WTC11 (cell line): ENCODE data around the gene TFG. TPM values are rescaled to one million over a fixed set of nuclear protein-coding genes. Genes with fewer than 3 reads are reported as not detected.

Source experiments
- ATAC-seq: fragments of 200-7000 bp; cut with Tn5 transposase; 2 replicates; pipeline ENCODE4 v1.10.0; 2021; ENCODE audit warnings: mild to moderate bottlenecking, moderate library complexity
- CTCF ChIA-PET: fragments of 300-600 bp; sonication (Branson Sonifier 250); formaldehyde crosslinking; loops from one replicate; lab custom pipeline; 2021; ENCODE audit warnings: antibody characterized with exemption; lab: Charles Lee
- POLR2A ChIA-PET: fragments of 350-600 bp; sonication (Branson Sonifier 250); formaldehyde crosslinking; loops from one replicate; lab custom pipeline; 2021; ENCODE audit warnings: antibody characterized with exemption; lab: Charles Lee
- DNase-seq: peaks from one replicate; pipeline ENCODE4 v3.0.0; 2021; ENCODE audit warnings: low spot score
- H3K27ac Mint-ChIP-seq: 2 replicates; pipeline ENCODE4 v1.8.0; 2021; ENCODE audit warnings: mixed read lengths
- H3K27me3 Mint-ChIP-seq: 2 replicates; pipeline ENCODE4 v1.8.0; 2021; ENCODE audit warnings: low read depth, mild to moderate bottlenecking, moderate library complexity, mixed read lengths
- H3K36me3 Mint-ChIP-seq: 2 replicates; pipeline ENCODE4 v1.8.0; 2021; ENCODE audit warnings: mixed read lengths
- H3K4me1 Mint-ChIP-seq: 2 replicates; pipeline ENCODE4 v1.8.0; 2022; ENCODE audit warnings: mixed read lengths
- H3K4me3 Mint-ChIP-seq: 2 replicates; pipeline ENCODE4 v1.8.0; 2021; ENCODE audit warnings: mild to moderate bottlenecking, moderate library complexity, mixed read lengths
- H3K9me3 Mint-ChIP-seq: 2 replicates; pipeline ENCODE4 v1.8.0; 2021; ENCODE audit warnings: mixed read lengths
- CREM ChIP-seq: sonication (generic); formaldehyde crosslinking; IDR thresholded peaks from 2 replicates; pipeline ENCODE4 v1.8.1; 2022; ENCODE audit warnings: mild to moderate bottlenecking, missing genetic modification reagents, moderate library complexity
- FOXJ3 ChIP-seq: sonication (generic); formaldehyde crosslinking; IDR thresholded peaks from 2 replicates; pipeline ENCODE4 v1.9.0; 2021; ENCODE audit warnings: missing genetic modification reagents, mild to moderate bottlenecking, borderline replicate concordance
- FOXP1 ChIP-seq: sonication (generic); formaldehyde crosslinking; IDR thresholded peaks from 2 replicates; pipeline ENCODE4 v1.8.0; 2022; ENCODE audit warnings: missing genetic modification reagents, mild to moderate bottlenecking, moderate library complexity, borderline replicate concordance
- NFE2L1 ChIP-seq: sonication (generic); formaldehyde crosslinking; IDR thresholded peaks from 2 replicates; pipeline ENCODE4 v1.8.1; 2023; ENCODE audit warnings: missing genetic modification reagents
- PRRX2 ChIP-seq: fragments of 250-450 bp; sonication (Bioruptor Pico); IDR thresholded peaks from 2 replicates; pipeline ENCODE4 v1.8.0; 2021; ENCODE audit warnings: mild to moderate bottlenecking
- RELA ChIP-seq: sonication (generic); formaldehyde crosslinking; IDR thresholded peaks from 2 replicates; pipeline ENCODE4 v1.8.1; 2022; ENCODE audit warnings: missing genetic modification reagents, mild to moderate bottlenecking, borderline replicate concordance
- RORB ChIP-seq: fragments of 250-450 bp; sonication (Bioruptor Pico); IDR thresholded peaks from 2 replicates; pipeline ENCODE4 v1.9.0; 2021; ENCODE audit warnings: mild to moderate bottlenecking
- SOX15 ChIP-seq: fragments of 250-450 bp; sonication (Bioruptor Pico); IDR thresholded peaks from 2 replicates; pipeline ENCODE4 v1.9.0; 2021; ENCODE audit warnings: mild to moderate bottlenecking
- TEAD1 ChIP-seq: sonication (generic); formaldehyde crosslinking; IDR thresholded peaks from 2 replicates; pipeline ENCODE4 v1.8.0; 2022; ENCODE audit warnings: mild to moderate bottlenecking, missing genetic modification reagents
- ZNF138 ChIP-seq: sonication (generic); formaldehyde crosslinking; conservative IDR thresholded peaks from 2 replicates; pipeline ENCODE4 v1.8.1; 2022; ENCODE audit warnings: mild to moderate bottlenecking, moderate library complexity, missing genetic modification reagents
- ZNF396 ChIP-seq: fragments of 250-450 bp; sonication (Bioruptor Pico); IDR thresholded peaks from 2 replicates; pipeline ENCODE4 v1.8.0; 2021; ENCODE audit warnings: mild to moderate bottlenecking, moderate library complexity, borderline replicate concordance
- ZNF423 ChIP-seq: fragments of 250-450 bp; sonication (Bioruptor Pico); IDR thresholded peaks from 2 replicates; pipeline ENCODE4 v2.1.2; 2022; ENCODE audit warnings: mild to moderate bottlenecking, moderate library complexity
- total RNA-seq: library from RNA; stranded (reverse); gene quantifications from 3 replicates; pipeline ENCODE4 v1.2.3, GENCODE V29; 2021
- TF ChIP-seq, protein P1 (sequence below): fragments of 250-450 bp; sonication (Bioruptor Pico); conservative IDR thresholded peaks from 2 replicates; pipeline ENCODE4 v1.9.0; 2021; ENCODE audit warnings: mild to moderate bottlenecking
- TF ChIP-seq, protein P2 (sequence below): fragments of 250-450 bp; sonication (Bioruptor Pico); IDR thresholded peaks from 2 replicates; pipeline ENCODE4 v1.9.0; 2021; ENCODE audit warnings: mild to moderate bottlenecking
- TF ChIP-seq, protein P3 (sequence below): sonication (generic); formaldehyde crosslinking; IDR thresholded peaks from 2 replicates; pipeline ENCODE4 v1.8.1; 2022; ENCODE audit warnings: mild to moderate bottlenecking, missing genetic modification reagents, moderate library complexity, borderline replicate concordance
- TF ChIP-seq, protein P4 (sequence below): sonication (generic); formaldehyde crosslinking; IDR thresholded peaks from 2 replicates; pipeline ENCODE4 v1.8.0; 2022; ENCODE audit warnings: mild to moderate bottlenecking, missing genetic modification reagents
- TF ChIP-seq, protein P5 (sequence below): sonication (generic); formaldehyde crosslinking; IDR thresholded peaks from 2 replicates; pipeline ENCODE4 v1.8.1; 2022; ENCODE audit warnings: low read depth, missing genetic modification reagents, borderline replicate concordance
- TF ChIP-seq, protein P6 (sequence below): fragments of 250-450 bp; sonication (Bioruptor Pico); IDR thresholded peaks from 2 replicates; pipeline ENCODE4 v1.9.0; 2021; ENCODE audit warnings: mild to moderate bottlenecking
- TF ChIP-seq, protein P7 (sequence below): sonication (generic); formaldehyde crosslinking; IDR thresholded peaks from 2 replicates; pipeline ENCODE4 v1.8.1; 2023; ENCODE audit warnings: mild to moderate bottlenecking, missing genetic modification reagents
- TF ChIP-seq, protein P8 (sequence below): sonication (generic); formaldehyde crosslinking; IDR thresholded peaks from 2 replicates; pipeline ENCODE4 v1.8.0; 2023; ENCODE audit warnings: mild to moderate bottlenecking, missing genetic modification reagents
- TF ChIP-seq, protein P9 (sequence below): sonication (generic); formaldehyde crosslinking; conservative IDR thresholded peaks from 2 replicates; pipeline ENCODE4 v1.8.1; 2022; ENCODE audit warnings: mild to moderate bottlenecking, missing genetic modification reagents

Gene TFG
- total RNA-seq, 1 experiment from 2014 or later: 64.9 TPM

DNA sequence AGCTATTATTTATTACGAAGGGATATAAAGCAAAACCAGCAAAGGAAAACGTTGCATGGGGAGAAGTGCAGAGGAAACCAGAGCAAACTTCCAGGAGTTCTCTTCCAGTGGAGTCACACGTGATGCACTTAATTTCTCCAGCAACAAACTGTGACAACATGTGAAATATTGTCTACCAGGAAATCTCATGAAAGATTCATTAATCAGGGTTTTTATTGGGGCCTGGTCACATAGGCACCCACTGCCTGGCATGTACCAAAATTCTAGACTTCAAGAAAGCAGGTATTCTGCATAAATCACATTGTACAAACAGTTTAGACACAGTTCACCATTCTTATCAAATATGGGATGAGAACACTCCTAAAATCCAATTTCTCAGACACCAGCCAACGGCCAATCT is 5.4 kb upstream of the TFG start:
- no peaks in the 10 kb centered on the region for H3K36me3 Mint-ChIP-seq
- no peak overlapping the region for H3K27ac Mint-ChIP-seq
- ChIA-PET POLR2A (no interaction called here), CTCF (no interaction called here)
- TF ChIP-seq, protein P1, sequence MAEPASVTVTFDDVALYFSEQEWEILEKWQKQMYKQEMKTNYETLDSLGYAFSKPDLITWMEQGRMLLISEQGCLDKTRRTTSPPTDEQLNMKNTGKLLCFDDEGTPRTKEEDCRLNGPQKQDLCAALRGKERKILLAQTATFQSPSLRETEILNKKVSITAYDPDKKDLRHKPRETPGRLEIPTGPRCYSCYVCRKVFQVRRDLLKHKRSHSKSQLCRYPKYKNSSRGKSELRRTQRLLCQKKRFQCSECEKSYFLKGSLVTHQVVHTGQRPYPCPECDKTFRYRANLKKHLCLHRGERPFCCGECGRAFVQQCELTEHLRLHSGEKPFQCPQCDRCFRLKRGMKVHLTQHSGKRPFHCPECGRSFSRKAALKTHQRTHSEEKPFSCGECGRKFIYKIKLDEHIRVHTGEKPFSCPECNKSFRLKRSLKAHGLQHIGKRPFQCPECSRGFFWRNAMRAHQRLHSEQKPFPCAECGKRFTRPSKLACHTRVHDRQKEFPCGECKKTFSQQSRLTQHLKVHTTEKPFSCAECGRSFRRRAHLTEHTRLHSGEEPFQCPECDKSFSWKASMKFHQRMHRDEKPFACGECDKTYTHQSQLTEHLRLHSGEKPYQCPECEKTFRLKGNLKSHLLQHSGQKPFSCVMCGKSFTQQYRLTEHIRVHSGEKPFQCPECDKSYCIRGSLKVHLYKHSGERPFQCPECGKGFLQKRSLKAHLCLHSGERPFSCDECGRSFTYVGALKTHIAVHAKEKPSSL: no peak
- TF ChIP-seq, protein P2, sequence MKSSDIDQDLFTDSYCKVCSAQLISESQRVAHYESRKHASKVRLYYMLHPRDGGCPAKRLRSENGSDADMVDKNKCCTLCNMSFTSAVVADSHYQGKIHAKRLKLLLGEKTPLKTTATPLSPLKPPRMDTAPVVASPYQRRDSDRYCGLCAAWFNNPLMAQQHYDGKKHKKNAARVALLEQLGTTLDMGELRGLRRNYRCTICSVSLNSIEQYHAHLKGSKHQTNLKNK (CRISPR knock-in tag): no peak
- TF ChIP-seq CREM (CRISPR knock-in tag) (no peak), ZNF138 (CRISPR knock-in tag) (no peak), NFE2L1 (CRISPR knock-in tag) (no peak), ZNF396 (no peak), FOXP1 (CRISPR knock-in tag) (no peak), TEAD1 (no peak), PRRX2 (CRISPR knock-in tag) (no peak), RORB (no peak), SOX15 (CRISPR knock-in tag) (no peak), RELA (no peak), ZNF423 (CRISPR knock-in tag) (no peak)
- TF ChIP-seq, protein P3, sequence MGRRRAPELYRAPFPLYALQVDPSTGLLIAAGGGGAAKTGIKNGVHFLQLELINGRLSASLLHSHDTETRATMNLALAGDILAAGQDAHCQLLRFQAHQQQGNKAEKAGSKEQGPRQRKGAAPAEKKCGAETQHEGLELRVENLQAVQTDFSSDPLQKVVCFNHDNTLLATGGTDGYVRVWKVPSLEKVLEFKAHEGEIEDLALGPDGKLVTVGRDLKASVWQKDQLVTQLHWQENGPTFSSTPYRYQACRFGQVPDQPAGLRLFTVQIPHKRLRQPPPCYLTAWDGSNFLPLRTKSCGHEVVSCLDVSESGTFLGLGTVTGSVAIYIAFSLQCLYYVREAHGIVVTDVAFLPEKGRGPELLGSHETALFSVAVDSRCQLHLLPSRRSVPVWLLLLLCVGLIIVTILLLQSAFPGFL (CRISPR knock-in tag): no peak
- TF ChIP-seq, protein P4, sequence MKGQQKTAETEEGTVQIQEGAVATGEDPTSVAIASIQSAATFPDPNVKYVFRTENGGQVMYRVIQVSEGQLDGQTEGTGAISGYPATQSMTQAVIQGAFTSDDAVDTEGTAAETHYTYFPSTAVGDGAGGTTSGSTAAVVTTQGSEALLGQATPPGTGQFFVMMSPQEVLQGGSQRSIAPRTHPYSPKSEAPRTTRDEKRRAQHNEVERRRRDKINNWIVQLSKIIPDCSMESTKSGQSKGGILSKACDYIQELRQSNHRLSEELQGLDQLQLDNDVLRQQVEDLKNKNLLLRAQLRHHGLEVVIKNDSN (CRISPR knock-in tag): no peak
- TF ChIP-seq, protein P5, sequence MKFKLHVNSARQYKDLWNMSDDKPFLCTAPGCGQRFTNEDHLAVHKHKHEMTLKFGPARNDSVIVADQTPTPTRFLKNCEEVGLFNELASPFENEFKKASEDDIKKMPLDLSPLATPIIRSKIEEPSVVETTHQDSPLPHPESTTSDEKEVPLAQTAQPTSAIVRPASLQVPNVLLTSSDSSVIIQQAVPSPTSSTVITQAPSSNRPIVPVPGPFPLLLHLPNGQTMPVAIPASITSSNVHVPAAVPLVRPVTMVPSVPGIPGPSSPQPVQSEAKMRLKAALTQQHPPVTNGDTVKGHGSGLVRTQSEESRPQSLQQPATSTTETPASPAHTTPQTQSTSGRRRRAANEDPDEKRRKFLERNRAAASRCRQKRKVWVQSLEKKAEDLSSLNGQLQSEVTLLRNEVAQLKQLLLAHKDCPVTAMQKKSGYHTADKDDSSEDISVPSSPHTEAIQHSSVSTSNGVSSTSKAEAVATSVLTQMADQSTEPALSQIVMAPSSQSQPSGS (CRISPR knock-in tag): no peak
- TF ChIP-seq, protein P6, sequence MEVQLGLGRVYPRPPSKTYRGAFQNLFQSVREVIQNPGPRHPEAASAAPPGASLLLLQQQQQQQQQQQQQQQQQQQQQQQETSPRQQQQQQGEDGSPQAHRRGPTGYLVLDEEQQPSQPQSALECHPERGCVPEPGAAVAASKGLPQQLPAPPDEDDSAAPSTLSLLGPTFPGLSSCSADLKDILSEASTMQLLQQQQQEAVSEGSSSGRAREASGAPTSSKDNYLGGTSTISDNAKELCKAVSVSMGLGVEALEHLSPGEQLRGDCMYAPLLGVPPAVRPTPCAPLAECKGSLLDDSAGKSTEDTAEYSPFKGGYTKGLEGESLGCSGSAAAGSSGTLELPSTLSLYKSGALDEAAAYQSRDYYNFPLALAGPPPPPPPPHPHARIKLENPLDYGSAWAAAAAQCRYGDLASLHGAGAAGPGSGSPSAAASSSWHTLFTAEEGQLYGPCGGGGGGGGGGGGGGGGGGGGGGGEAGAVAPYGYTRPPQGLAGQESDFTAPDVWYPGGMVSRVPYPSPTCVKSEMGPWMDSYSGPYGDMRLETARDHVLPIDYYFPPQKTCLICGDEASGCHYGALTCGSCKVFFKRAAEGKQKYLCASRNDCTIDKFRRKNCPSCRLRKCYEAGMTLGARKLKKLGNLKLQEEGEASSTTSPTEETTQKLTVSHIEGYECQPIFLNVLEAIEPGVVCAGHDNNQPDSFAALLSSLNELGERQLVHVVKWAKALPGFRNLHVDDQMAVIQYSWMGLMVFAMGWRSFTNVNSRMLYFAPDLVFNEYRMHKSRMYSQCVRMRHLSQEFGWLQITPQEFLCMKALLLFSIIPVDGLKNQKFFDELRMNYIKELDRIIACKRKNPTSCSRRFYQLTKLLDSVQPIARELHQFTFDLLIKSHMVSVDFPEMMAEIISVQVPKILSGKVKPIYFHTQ (CRISPR knock-in tag): no peak
- H3K9me3 Mint-ChIP-seq: peaks cover 8% of the 10 kb centered on the region
- peaks cover 2% of the 10 kb centered on the region for H3K4me1 Mint-ChIP-seq
- H3K27me3 Mint-ChIP-seq: peaks cover 59% of the 10 kb centered on the region
- DNase-seq: no peak
- no peak for ATAC-seq
- H3K4me3 Mint-ChIP-seq: no peak overlapping the region

DNA sequence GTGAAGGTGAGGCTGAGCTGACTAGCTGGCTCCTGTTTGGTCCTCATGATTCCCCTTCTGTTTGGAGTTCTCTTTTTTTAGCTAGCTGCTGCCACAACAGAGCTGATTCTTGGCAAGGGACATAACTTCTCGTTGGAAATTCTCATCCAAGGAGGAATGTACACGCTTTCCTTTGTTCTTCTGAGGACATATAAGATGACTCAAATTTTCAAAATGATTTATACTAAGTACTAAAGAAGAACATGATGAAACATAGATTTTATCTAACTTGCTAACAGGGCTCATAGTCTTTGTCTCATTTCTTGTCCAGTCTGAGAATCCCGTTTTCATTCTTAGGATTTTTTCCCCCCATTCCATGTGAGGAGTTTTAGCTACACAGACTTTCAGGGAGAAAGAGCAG is 2.9 kb upstream of the TFG start:
- peaks cover 15% of the 10 kb centered on the region for H3K4me1 Mint-ChIP-seq
- H3K36me3 Mint-ChIP-seq: peaks cover 5% of the 10 kb centered on the region
- peaks cover 10% of the 10 kb centered on the region for H3K9me3 Mint-ChIP-seq
- H3K27me3 Mint-ChIP-seq: peaks cover 57% of the 10 kb centered on the region
- ATAC-seq (no peak), DNase-seq (no peak)
- no peak overlapping the region for H3K4me3 Mint-ChIP-seq
- TF ChIP-seq FOXJ3: no peak
- no peak for TF ChIP-seq CREM (CRISPR knock-in tag)
- TF ChIP-seq, protein P7, sequence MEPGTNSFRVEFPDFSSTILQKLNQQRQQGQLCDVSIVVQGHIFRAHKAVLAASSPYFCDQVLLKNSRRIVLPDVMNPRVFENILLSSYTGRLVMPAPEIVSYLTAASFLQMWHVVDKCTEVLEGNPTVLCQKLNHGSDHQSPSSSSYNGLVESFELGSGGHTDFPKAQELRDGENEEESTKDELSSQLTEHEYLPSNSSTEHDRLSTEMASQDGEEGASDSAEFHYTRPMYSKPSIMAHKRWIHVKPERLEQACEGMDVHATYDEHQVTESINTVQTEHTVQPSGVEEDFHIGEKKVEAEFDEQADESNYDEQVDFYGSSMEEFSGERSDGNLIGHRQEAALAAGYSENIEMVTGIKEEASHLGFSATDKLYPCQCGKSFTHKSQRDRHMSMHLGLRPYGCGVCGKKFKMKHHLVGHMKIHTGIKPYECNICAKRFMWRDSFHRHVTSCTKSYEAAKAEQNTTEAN (CRISPR knock-in tag): no peak
- TF ChIP-seq, protein P8, sequence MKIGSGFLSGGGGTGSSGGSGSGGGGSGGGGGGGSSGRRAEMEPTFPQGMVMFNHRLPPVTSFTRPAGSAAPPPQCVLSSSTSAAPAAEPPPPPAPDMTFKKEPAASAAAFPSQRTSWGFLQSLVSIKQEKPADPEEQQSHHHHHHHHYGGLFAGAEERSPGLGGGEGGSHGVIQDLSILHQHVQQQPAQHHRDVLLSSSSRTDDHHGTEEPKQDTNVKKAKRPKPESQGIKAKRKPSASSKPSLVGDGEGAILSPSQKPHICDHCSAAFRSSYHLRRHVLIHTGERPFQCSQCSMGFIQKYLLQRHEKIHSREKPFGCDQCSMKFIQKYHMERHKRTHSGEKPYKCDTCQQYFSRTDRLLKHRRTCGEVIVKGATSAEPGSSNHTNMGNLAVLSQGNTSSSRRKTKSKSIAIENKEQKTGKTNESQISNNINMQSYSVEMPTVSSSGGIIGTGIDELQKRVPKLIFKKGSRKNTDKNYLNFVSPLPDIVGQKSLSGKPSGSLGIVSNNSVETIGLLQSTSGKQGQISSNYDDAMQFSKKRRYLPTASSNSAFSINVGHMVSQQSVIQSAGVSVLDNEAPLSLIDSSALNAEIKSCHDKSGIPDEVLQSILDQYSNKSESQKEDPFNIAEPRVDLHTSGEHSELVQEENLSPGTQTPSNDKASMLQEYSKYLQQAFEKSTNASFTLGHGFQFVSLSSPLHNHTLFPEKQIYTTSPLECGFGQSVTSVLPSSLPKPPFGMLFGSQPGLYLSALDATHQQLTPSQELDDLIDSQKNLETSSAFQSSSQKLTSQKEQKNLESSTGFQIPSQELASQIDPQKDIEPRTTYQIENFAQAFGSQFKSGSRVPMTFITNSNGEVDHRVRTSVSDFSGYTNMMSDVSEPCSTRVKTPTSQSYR: no peak
- TF ChIP-seq, protein P9, sequence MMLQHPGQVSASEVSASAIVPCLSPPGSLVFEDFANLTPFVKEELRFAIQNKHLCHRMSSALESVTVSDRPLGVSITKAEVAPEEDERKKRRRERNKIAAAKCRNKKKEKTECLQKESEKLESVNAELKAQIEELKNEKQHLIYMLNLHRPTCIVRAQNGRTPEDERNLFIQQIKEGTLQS (CRISPR knock-in tag): no peak
- H3K27ac Mint-ChIP-seq: no peak overlapping the region
- ChIA-PET CTCF (no interaction called here), POLR2A (interaction anchor here (0.6 kb wide), 1 partner anchor 867 kb away, joined by 3 read pairs; no protein-coding TSS in a partner anchor)
